CD4-positive, alpha-beta T cell treated with Interleukin-6 for 4 hours (primary cell): ENCODE measurements around the gene CSH1.
A peak's percentile ranks its signal among the peaks of the same experiment; 100 is the strongest.
"Not testable (repeated sequence)": the region's sequence is repeated elsewhere in the genome, so short reads cannot be mapped to it uniquely, and the experiment has no call there.

ENCODE experiments used
- DNase-seq: peaks from one replicate; pipeline ENCODE4 v3.0.0-alpha.2; 2020; ENCODE audit warnings: mixed read lengths

Gene CSH1

DNA sequence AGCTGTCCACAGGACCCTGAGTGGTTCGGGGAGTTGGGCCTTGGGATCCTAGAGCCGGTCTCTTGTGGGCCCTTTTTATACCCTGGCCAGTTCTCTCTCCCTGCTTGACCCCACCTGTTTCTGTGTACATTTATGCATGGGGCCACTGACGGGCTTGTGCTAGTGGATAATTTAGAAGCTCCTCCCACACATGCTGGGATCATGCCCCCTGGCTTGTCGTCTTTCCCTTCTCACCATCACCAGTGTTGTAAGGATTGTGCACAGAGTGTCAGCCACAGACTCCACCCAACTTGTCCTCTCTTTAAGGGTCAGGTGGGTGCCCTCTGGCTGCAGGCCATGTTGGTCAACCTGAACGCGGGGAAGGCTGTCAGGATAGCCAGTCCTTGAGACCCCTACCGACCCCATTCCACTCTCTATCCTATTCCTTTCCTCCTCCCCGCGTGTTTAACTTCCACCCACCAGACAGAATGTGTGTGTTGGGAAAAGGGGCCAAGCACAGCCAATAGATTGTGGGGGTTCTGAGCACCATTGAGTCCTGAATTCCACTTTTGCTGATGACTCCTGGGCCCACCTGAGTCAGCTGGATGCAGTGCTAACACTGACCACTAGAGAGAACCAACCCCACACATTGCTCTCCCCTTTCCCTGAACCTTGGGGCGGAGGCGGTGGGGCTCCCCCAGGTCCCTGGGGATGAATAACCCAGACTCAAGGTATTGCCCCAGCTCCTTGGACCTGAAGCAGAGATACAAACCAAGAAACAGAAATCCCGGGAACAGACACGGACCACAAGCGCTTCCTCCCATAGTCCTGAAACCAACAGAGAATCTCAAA, at the start of gene CSH1:
TSS of gene CSH1 (minus strand) at position 51 of the 831 bp plus-strand sequence. CDS start 63 bp downstream, outside the sequence.
- not testable (repeated sequence) for DNase-seq

DNA sequence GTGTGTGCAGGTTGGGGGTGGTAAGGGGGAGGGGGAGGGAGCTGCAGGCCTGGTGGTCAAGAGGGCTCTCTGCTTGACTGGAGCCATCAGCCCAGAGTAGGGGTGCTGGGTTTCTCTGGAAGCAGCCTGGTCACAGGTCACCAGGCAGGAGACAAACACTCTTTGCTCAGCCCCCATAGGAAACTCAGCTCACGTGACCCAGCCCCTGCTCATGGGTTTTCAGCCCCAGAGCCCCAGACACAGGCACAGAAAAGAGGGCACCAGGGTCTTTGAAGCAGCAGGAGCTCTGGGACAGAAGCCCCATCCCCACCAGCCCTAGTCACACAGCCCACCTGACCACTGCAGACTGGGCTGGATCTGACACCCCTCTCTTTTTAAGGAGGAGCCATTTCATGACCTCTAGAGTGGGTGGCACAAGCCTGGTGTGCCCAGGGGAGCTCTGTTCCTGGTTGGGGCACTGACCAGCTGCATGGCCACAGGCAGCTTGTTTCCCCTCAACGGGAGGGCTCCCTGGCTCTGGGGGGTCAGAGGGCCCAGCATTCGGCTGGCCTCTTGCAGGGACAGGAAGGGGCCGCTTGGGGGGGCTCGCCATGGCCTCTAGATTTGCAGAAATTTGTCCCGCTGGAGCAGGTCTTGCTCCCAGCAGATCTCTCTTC, 49.5 kb upstream of the CSH1 start:
- DNase-seq = no peak

- DNase-seq = no peak
Measured at GRCh38 chr17:63944736-63945499, 48.5 kb upstream of the CSH1 start.

DNA sequence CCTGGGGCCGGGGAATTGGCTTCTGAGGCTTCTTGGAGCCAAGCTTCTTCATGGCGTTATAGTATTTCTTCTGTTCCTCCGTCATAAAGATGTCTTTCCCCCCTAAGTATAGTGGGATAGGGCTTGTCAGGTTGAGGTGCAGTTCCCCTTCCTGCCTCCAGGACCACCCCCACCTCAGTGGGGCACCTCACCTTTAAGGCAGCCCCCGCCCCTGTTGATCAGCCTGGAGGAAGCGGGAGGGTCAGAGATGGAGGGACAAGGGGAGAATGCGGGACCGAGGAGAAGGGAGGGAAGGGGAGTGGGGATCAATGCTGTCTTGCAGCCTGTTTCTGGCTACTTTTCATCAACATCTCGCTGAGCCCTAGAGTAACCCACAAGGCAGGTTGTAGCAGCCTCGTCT, 47.4 kb upstream of the CSH1 start:
- DNase-seq = no peak

GRCh38 chr17:63942309-63942985, 46.1 kb upstream of the CSH1 start:
- no peak for DNase-seq

DNA sequence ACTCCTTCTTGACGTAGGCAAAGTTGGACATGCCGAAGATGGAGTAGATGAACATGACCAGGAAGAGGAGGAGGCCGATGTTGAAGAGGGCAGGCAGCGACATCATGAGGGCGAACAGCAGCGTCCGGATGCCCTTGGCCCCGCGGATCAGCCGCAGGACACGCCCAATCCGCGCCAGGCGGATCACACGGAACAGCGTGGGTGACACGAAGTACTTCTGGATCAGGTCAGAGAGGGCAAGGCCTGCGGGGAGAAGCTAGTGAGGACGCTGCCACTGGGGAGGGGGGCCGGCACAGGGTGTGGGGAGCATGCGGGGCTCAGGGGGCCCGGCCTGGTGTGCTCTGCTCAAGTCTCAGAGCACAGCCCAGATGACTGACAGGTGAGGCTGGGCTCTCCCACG, 45.4 kb upstream of the CSH1 start:
- no peak for DNase-seq

DNA sequence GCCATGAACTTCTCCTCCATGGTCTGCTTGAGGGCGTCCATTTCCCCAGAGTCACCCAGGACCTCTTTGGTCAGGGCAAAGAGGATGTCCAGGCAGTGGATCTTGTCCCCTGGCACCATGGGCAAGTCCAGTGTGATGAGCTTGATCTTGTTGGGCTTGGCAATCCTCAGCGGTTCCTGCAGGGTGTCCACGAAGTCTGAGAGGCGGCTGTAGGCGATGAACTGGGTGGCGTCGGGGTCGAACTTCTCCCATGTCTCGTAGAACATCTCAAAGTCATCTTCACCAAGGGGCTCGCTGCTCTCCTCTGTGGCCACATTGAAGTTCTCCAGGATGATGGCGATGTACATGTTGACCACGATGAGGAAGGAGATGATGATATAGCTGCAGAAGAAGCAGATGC, 44.8 kb upstream of the CSH1 start:
- DNase-seq = no peak

GRCh38 chr17:63940584-63940983, 44.2 kb upstream of the CSH1 start:
- DNase-seq = no peak

DNA sequence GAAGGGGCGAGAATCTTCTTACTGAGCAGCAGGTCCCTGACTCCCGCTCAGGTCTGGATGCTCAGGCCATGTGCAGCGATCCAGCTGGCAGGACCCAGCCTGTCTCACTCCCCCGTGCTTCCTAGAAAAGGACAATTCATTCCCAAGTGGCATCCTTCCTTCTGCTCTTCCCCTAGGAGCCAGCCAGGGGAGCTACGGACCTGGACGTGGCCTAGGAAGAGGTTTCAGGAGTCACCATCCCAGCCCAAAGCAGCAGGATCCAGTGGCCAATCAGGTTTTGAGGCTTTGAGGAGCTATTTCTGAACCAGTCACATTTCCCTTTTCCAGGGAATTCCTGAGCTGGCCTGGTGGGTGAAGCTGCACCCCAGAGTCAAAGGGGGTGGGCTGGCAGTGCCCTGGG, 43.5 kb upstream of the CSH1 start:
- no peak for DNase-seq

- no peak for DNase-seq
Measured at GRCh38 chr17:63939401-63939800, 43.0 kb upstream of the CSH1 start.

DNA sequence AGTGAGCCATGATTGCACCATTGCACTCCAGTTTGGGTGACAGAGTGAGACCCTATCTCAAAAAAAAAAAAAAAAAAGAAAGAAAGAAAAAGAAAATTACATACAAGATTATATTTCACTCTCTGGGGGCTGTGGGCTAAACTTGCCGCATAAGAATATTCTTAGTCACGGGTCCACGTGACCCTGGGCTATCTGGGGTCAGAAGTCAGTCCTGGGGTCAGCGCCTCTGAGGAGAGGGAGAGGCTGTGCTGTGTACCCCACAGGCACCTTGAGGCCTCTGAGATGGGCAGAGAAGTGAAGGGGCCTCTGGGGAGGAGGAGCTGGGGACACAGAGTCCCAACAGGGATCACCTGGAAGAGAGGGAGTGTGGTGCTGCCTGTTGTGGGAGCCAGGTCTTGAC, 41.5 kb upstream of the CSH1 start:
- no peak for DNase-seq

- DNase-seq = no peak
Measured at GRCh38 chr17:63937319-63937718, 40.9 kb upstream of the CSH1 start.

- DNase-seq = no peak
Measured at GRCh38 chr17:63934183-63935112, 38.1 kb upstream of the CSH1 start.

DNA sequence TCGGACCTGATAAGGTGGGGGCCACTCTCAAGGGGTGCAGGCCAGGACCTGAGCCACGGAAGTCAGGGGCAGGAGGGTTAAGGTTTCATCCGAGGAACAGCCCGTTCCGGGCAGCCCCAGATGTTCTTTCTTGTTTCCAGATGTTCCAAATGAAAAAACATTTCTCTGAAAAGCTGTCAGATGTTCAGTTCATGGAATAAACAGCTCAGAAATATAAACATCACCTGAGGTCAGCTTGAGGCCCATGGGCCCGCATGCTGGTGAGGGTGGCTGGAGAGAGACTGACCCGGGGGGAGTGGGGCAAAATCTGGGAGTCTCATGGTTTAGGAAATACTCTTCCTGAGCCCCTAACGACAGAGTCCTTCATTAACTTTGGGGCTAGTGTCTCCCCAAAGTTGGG, 37.2 kb upstream of the CSH1 start:
- DNase-seq = no peak

- DNase-seq = no peak
Measured at GRCh38 chr17:63932721-63933120, 36.3 kb upstream of the CSH1 start.

DNA sequence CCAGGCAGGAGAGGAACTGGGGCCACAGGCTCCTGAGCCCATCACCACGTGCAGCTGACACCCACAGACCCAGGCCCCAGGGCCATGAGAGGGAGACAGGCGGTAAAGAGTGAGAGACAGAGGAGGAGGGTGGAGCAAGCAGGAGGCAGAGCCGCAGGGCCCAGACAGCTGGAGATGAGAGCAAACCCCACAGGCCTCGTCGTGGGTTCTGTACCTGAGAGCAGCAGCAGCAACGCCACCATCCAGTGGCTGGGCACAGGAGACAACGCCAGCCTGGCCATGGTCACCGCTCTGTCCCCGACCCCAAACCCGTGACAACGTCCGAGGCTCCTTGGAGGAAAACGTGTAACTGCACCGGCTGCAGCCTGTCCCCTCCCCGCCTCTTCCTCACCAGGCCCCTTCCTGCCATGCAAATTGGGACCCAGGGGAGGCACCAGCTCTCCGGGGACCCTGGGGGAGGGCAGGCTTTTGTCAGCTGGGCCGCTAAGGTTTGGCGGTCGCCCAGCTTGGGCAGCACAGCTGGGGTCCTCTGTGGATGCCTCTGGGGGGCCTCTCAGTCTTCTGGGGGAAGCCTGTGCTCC, 35.7 kb upstream of the CSH1 start, which contains the start of gene CD79B:
TSS of gene CD79B (minus strand) at position 351 of the 581 bp plus-strand sequence. CDS start at position 281, 70 bp downstream.
- DNase-seq = peak; percentile 56

GRCh38 chr17:63930951-63931575, 34.7 kb upstream of the CSH1 start:
- DNase-seq = peak; percentile 83

DNA sequence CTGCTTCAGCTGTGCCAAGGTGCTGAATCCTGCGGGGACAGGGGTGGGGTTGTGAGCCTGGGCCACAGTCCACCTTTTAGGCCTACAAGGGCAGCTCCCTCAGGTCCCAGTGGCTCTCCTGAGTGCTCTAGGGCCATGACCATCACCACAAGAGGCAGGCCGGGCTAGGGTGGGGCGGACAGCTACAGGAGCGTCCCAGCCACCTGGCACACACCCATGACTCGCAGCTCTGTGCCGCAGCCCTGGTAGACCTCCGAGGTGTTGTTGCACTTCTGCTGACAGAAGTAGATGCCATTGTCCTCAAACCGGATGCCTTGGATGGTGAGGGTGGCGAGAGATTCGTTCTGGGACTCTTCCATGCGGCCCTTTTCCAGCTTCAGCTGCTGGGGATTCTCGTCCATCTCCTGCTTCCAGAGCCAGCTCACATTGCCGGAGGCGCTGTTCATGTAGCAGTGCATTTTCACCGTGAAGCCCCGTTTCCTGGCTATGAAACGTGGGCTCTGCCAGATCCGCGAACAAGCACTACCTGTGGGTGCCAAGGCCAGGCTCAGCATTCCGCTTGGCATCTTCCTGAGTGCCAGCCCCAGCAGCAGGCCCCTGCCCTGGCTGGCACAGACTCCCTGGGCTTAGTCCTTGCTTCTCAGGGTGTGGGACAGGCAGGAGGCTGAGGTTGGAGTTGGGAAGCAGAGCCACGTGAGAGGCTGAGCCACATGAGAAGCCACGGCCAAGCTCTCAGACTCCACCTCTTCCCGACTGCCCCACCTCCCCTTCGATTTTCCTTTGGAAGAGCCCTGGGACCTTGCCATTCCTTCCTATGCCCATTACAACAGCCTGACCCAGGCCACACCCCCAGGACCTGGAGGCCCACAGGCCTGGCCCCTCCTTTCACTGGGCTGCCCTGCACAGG, 33.7 kb upstream of the CSH1 start:
- no peak for DNase-seq

DNA sequence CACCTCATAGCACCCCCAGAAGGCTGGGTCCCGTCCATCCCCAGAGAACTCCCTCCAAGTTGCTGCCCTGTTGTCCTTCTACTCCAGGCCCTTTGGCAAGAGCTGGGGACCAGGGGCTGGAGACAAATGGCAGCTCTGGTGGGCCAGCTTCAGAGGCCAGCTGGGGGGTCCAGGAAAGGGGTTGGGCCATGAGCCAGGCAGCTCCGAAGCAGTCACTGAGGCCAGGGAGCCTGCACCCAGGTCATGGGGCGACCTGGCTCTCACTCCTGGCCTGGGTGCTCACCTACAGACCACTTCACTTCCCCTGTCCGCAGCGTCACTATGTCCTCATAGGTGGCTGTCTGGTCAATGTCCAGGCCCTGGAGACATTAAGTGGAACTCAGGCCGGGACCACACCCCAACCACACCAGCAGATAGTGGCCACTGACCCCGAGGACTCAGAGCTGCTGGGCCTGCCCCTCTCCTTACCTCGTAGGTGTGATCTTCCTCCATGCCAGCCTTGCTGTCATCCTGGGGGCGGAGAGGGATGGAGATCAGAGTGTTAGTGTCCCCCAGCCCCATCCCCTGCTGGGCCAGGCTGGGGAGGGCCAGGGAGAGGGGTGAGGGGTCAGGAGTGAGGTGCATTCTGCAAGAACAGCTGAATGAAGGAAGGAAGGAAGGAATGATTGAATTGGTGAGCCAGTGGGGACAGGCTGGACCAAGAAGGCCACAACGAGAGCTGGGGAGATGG, 32.8 kb upstream of the CSH1 start:
- DNase-seq = no peak
